ENCODE results near the gene WFS1.

- TF ChIP-seq CTCF (IDR thresholded peaks at IDR 0.05) (no peak), POLR2A (IDR thresholded peaks at IDR 0.05) (no peak)
Measured at GRCh38 chr4:6288342-6288741, 18.7 kb downstream of the WFS1 start.
